Neural cell (in vitro differentiated cells): ENCODE data around the gene HDHD2. TPM values are rescaled to one million over a fixed set of nuclear protein-coding genes. Genes with fewer than 3 reads are reported as not detected.

ENCODE experiments used
- H2AFZ ChIP-seq: fragments of 200-600, 300-800 bp; sonication (generic), shearing (Covaris generic); 2 replicates; pipeline ENCODE4 v1.6.0; 2014; ENCODE audit warnings: low read depth, mild to moderate bottlenecking, antibody characterized with exemption, low read length, moderate library complexity
- H3F3A ChIP-seq: fragments of 200-600 bp; shearing (Covaris generic); 2 replicates; pipeline ENCODE4 v1.6.1; 2016; ENCODE audit warnings: mild to moderate bottlenecking, moderate library complexity, mixed read lengths, antibody characterized with exemption, low read length; ENCODE audit not compliant: insufficient read depth, poor library complexity, severe bottlenecking
- H3K27ac ChIP-seq: fragments of 200-600, 300-800 bp; sonication (generic), shearing (Covaris generic); 2 replicates; pipeline ENCODE4 v1.5.1; 2014; ENCODE audit warnings: mild to moderate bottlenecking, low read length, moderate library complexity
- H3K27me3 ChIP-seq: fragments of 300-800, 200-600 bp; sonication (generic), shearing (Covaris generic); 2 replicates; pipeline ENCODE4 v1.6.0; 2014; ENCODE audit warnings: mild to moderate bottlenecking, low read depth, low read length, moderate library complexity; ENCODE audit not compliant: insufficient read depth
- H3K36me3 ChIP-seq: fragments of 300-800, 200-600 bp; sonication (generic), shearing (Covaris generic); 2 replicates; pipeline ENCODE4 v1.5.1; 2014; ENCODE audit warnings: mild to moderate bottlenecking, antibody characterized with exemption, low read length, moderate library complexity; ENCODE audit not compliant: insufficient read depth
- H3K4me2 ChIP-seq: fragments of 300-800, 200-600 bp; sonication (generic), shearing (Covaris generic); 2 replicates; pipeline ENCODE4 v1.6.0; 2014; ENCODE audit warnings: mild to moderate bottlenecking, low read length
- H3K4me3 ChIP-seq: fragments of 300-800, 200-600 bp; sonication (generic), shearing (Covaris generic); 2 replicates; pipeline ENCODE4 v1.5.1; 2014; ENCODE audit warnings: mild to moderate bottlenecking, low read length, moderate library complexity
- H3K79me2 ChIP-seq: fragments of 200-600 bp; shearing (Covaris generic); replicated peaks from 2 replicates; pipeline ENCODE4 v1.6.0; 2014; ENCODE audit warnings: mild to moderate bottlenecking, low read length, moderate library complexity; ENCODE audit not compliant: insufficient read depth
- H3K9ac ChIP-seq: fragments of 300-800, 200-600 bp; sonication (generic), shearing (Covaris generic); 2 replicates; pipeline ENCODE4 v1.6.1; 2016; ENCODE audit warnings: mild to moderate bottlenecking, low read length, mixed read lengths
- H3K9me2 ChIP-seq: fragments of 200-600 bp; shearing (Covaris generic); 2 replicates; pipeline ENCODE4 v1.6.1; 2016; ENCODE audit warnings: mild to moderate bottlenecking, low read length, mixed read lengths; ENCODE audit not compliant: insufficient read depth
- H3K9me3 ChIP-seq: fragments of 200-600, 300-800 bp; sonication (generic), shearing (Covaris generic); 2 replicates; pipeline ENCODE4 v1.6.1; 2016; ENCODE audit warnings: mild to moderate bottlenecking, mixed run types, low read length, moderate library complexity, mixed read lengths
- H4K20me1 ChIP-seq: fragments of 200-600 bp; shearing (Covaris generic); 2 replicates; pipeline ENCODE4 v1.6.1; 2016; ENCODE audit warnings: mild to moderate bottlenecking, mixed run types; ENCODE audit not compliant: insufficient read depth
- EP300 ChIP-seq: fragments of 450-650 bp; conservative IDR thresholded peaks from 2 replicates; pipeline ENCODE4 v1.6.1; 2014; ENCODE audit warnings: antibody characterized with exemption, mild to moderate bottlenecking, moderate library complexity; ENCODE audit not compliant: poor library complexity, severe bottlenecking
- EZH2 ChIP-seq: fragments of 200-600, 300-800 bp; shearing (Covaris generic), sonication (generic); IDR thresholded peaks from 2 replicates; pipeline ENCODE4 v1.6.1; 2014; ENCODE audit warnings: antibody characterized with exemption, low read length, borderline replicate concordance, mild to moderate bottlenecking; ENCODE audit not compliant: insufficient read depth, poor library complexity, severe bottlenecking
- MXI1 ChIP-seq: fragments of 450-650 bp; conservative IDR thresholded peaks from 2 replicates; pipeline ENCODE4 v1.6.1; 2014; ENCODE audit warnings: antibody characterized with exemption, mild to moderate bottlenecking; ENCODE audit not compliant: poor library complexity, severe bottlenecking
- POLR2AphosphoS5 ChIP-seq: IDR thresholded peaks from 2 replicates; pipeline ENCODE4 v1.6.1; 2012
- RAD21 ChIP-seq: fragments of 450-650 bp; conservative IDR thresholded peaks from 2 replicates; pipeline ENCODE4 v1.6.1; 2014; ENCODE audit warnings: antibody characterized with exemption, mild to moderate bottlenecking, moderate library complexity
- SMC3 ChIP-seq: fragments of 450-650 bp; conservative IDR thresholded peaks from 2 replicates; pipeline ENCODE4 v1.6.1; 2014; ENCODE audit warnings: antibody characterized with exemption, mild to moderate bottlenecking, moderate library complexity; ENCODE audit not compliant: poor library complexity
- TAF1 ChIP-seq: IDR thresholded peaks from 2 replicates; pipeline ENCODE4 v1.6.1; 2012; ENCODE audit warnings: low read depth
- polyA plus RNA-seq: library from polyadenylated mRNA; depleted of rRNA; stranded (reverse); fragments of >200 nt; gene quantifications from 2 replicates; pipeline ENCODE4 v1.2.3, GENCODE V29; 2014
- TF ChIP-seq, protein P1 (sequence below): fragments of 450-650 bp; IDR thresholded peaks from 2 replicates; pipeline ENCODE4 v1.5.1; 2014; ENCODE audit warnings: antibody characterized with exemption, mild to moderate bottlenecking, moderate library complexity; ENCODE audit not compliant: poor library complexity, severe bottlenecking
- TF ChIP-seq, protein P2 (sequence below): IDR thresholded peaks from 2 replicates; pipeline ENCODE4 v1.6.1; 2012; ENCODE audit warnings: borderline replicate concordance

The HDHD2 gene
- polyA plus RNA-seq, 1 donor from 2014 or later = 61.3 TPM

DNA sequence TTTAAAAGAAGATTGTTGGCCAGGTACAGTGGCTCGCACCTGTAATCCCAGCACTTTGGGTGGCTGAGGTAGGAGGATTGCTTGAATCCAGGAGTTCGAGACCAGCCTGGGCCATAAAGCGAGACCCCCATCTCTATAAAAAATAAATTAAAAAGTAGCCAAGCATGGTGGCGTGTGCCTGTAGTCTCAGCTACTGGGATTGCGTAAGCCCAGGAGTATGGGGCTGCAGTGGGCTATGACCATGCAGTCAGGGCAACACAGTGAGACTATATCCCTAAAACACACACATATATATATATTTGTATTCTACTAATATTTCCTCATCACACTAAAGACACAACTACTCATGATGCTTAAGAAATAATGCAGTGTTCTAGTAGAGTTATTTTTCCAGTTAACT lies 7.1 kb downstream of the HDHD2 start:
- no peak overlapping the region for H3K27ac ChIP-seq
- no peaks in the 10 kb centered on the region for H3K27me3 ChIP-seq
- H3K4me3 ChIP-seq = no peak overlapping the region
- H3K4me2 ChIP-seq = no peak overlapping the region
- no peaks in the 10 kb centered on the region for H3K9me2 ChIP-seq
- no peaks in the 10 kb centered on the region for H3K9me3 ChIP-seq
- peaks cover 44% of the 10 kb centered on the region for H3K79me2 ChIP-seq
- H3F3A ChIP-seq = no peaks in the 10 kb centered on the region
- no peak overlapping the region for H3K9ac ChIP-seq
- TF ChIP-seq EP300 = no peak
- TF ChIP-seq, protein P1, sequence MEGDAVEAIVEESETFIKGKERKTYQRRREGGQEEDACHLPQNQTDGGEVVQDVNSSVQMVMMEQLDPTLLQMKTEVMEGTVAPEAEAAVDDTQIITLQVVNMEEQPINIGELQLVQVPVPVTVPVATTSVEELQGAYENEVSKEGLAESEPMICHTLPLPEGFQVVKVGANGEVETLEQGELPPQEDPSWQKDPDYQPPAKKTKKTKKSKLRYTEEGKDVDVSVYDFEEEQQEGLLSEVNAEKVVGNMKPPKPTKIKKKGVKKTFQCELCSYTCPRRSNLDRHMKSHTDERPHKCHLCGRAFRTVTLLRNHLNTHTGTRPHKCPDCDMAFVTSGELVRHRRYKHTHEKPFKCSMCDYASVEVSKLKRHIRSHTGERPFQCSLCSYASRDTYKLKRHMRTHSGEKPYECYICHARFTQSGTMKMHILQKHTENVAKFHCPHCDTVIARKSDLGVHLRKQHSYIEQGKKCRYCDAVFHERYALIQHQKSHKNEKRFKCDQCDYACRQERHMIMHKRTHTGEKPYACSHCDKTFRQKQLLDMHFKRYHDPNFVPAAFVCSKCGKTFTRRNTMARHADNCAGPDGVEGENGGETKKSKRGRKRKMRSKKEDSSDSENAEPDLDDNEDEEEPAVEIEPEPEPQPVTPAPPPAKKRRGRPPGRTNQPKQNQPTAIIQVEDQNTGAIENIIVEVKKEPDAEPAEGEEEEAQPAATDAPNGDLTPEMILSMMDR = no peak
- TF ChIP-seq MXI1 = no peak
- TF ChIP-seq, protein P2, sequence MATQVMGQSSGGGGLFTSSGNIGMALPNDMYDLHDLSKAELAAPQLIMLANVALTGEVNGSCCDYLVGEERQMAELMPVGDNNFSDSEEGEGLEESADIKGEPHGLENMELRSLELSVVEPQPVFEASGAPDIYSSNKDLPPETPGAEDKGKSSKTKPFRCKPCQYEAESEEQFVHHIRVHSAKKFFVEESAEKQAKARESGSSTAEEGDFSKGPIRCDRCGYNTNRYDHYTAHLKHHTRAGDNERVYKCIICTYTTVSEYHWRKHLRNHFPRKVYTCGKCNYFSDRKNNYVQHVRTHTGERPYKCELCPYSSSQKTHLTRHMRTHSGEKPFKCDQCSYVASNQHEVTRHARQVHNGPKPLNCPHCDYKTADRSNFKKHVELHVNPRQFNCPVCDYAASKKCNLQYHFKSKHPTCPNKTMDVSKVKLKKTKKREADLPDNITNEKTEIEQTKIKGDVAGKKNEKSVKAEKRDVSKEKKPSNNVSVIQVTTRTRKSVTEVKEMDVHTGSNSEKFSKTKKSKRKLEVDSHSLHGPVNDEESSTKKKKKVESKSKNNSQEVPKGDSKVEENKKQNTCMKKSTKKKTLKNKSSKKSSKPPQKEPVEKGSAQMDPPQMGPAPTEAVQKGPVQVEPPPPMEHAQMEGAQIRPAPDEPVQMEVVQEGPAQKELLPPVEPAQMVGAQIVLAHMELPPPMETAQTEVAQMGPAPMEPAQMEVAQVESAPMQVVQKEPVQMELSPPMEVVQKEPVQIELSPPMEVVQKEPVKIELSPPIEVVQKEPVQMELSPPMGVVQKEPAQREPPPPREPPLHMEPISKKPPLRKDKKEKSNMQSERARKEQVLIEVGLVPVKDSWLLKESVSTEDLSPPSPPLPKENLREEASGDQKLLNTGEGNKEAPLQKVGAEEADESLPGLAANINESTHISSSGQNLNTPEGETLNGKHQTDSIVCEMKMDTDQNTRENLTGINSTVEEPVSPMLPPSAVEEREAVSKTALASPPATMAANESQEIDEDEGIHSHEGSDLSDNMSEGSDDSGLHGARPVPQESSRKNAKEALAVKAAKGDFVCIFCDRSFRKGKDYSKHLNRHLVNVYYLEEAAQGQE = no peak
- no peak for TF ChIP-seq EZH2
- TF ChIP-seq POLR2AphosphoS5 = no peak
- TF ChIP-seq TAF1 = no peak
- no peak for TF ChIP-seq RAD21
- TF ChIP-seq SMC3 = no peak
- H3K36me3 ChIP-seq = no peaks in the 10 kb centered on the region
- H2AFZ ChIP-seq = no peak overlapping the region
- no peaks in the 10 kb centered on the region for H4K20me1 ChIP-seq

DNA sequence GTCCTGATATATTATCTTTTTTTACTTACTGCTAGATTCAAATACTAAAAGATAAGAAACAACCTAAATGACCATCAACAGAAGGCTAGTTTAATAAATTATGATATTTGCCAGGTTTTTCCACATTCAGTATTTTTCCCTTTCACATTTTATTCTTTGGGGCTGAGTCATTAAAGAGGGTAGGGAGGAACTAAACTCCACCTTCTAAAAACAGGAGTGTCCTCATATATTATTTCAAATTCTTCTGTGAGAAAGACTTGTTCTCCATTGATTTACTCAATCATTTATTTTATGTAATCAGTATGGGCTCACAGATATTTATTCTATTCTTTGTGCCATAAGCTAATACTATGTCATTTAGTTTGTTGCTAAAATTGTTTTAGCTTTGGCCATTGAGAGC lies 9.0 kb downstream of the HDHD2 start:
- Histone ChIP-seq H3K9ac (no peak overlapping the region), H3K27ac (no peak overlapping the region), H3K27me3 (no peaks in the 10 kb centered on the region), H3K4me2 (no peak overlapping the region), H2AFZ (no peak overlapping the region), H3K9me2 (no peaks in the 10 kb centered on the region), H4K20me1 (no peaks in the 10 kb centered on the region), H3K9me3 (no peaks in the 10 kb centered on the region), H3K79me2 (peaks cover 32% of the 10 kb centered on the region), H3F3A (no peaks in the 10 kb centered on the region), H3K36me3 (no peaks in the 10 kb centered on the region), H3K4me3 (no peak overlapping the region)
- no peak for TF ChIP-seq SMC3
- TF ChIP-seq RAD21 = no peak
- TF ChIP-seq EP300 = no peak
- TF ChIP-seq MXI1 = no peak
- TF ChIP-seq EZH2 = no peak
- TF ChIP-seq, protein P2 = no peak
- TF ChIP-seq, protein P1 = no peak
- no peak for TF ChIP-seq POLR2AphosphoS5
- no peak for TF ChIP-seq TAF1
